ENCODE data around the gene STAG3. TPM values are rescaled to one million over a fixed set of nuclear protein-coding genes. Genes with fewer than 3 reads are reported as not detected.
"Not testable (repeated sequence)": the region's sequence is repeated elsewhere in the genome, so short reads cannot be mapped to it uniquely, and the experiment has no call there.

STAG3 gene
- total RNA-seq, 2 donors from 2014 or later, result 1.8 to 37.6 TPM

DNA sequence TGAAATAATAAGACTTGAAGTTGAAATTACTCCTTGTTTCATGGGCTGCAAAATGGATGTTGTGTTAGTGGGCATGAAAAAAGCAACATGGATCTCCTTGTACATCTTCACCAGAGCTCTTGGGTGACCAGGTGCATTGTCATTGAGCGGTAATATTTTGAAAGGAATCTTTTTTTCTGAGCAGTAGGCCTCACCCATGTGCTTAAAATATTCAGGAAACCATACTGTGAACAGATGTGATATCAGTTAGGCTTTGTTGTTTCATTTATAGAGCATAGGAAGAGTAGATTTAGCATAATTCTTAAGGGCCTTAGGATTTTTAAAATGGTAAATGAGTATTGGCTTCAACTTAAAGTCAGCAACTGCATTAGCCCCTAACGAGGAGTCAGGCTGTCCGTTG, 15.3 kb downstream of the STAG3 start:
- Histone ChIP-seq H3K9me3 (no peaks in the 10 kb centered on the region), H3K27ac (no peak overlapping the region), H3K36me3 (no peaks in the 10 kb centered on the region), H3K27me3 (replicated peaks; ENCODE audit: insufficient read depth) (no peaks in the 10 kb centered on the region), H3K4me3 (no peak overlapping the region), H3K4me1 (replicated peaks) (no peaks in the 10 kb centered on the region)
- intact Hi-C loops (cut with DNase I), result no loop called here
- TF ChIP-seq CTCF (IDR thresholded peaks at IDR 0.05) (no peak), POLR2A (IDR thresholded peaks at IDR 0.05) (no peak), POLR2AphosphoS5 (IDR thresholded peaks at IDR 0.05) (no peak)
- no peak for DNase-seq (ENCODE audit: low spot score)
- WGBS, result 80% methylated on average over 3 of the region's 3 CpGs

DNA sequence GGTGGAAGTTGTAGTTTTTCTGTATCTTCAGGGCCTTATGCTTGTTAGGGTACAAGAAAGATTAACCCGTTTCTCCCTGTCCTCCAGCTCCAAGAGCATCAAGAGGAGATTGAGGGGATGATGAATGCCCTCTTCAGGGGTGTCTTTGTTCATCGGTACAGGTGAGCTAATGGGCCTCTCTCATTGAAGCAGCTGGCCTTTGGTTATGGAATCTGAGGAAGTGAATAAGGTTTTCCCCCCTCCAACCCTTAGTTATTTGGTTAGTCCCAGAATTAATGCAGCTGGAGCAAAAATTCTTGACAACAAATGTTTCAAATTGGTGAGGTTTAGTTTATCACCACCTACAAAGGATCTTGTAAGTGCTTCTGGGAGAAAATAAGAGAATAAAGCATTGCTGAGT, 17.5 kb downstream of the STAG3 start:
- intact Hi-C loops (cut with DNase I), result no loop called here
- no peak overlapping the region for H3K4me3 ChIP-seq
- H3K27me3 ChIP-seq (replicated peaks; ENCODE audit: insufficient read depth), result no peaks in the 10 kb centered on the region
- H3K36me3 ChIP-seq, result no peaks in the 10 kb centered on the region
- H3K9me3 ChIP-seq, result no peaks in the 10 kb centered on the region
- no peak overlapping the region for H3K27ac ChIP-seq
- H3K4me1 ChIP-seq (replicated peaks), result no peaks in the 10 kb centered on the region
- 83% methylated on average over 2 of the region's 2 CpGs for WGBS
- TF ChIP-seq POLR2A (IDR thresholded peaks at IDR 0.05) (no peak), POLR2AphosphoS5 (IDR thresholded peaks at IDR 0.05) (no peak), CTCF (IDR thresholded peaks at IDR 0.05) (no peak)
- DNase-seq (ENCODE audit: low spot score), result no peak

DNA sequence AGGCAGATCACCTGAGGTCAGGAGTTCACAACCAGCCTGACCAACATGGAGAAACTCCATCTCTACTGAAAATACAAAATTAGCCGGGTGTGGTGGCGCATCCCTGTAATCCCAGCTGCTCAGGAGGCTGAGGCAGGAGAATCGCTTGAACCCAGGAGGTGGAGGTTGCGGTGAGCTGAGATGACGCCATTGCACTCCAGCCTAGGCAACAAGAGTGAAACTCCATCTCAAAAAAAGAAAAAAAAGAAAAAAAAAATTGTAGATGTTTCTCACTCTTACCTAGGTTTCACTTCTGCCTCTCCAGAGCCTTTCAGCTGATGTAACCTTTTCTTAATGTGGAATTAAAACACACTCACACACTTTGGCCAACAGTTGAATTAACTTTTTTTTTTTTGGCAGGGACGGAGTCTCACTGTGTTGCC, 18.2 kb downstream of the STAG3 start:
- H3K9me3 ChIP-seq; H3K27me3 ChIP-seq (replicated peaks; ENCODE audit: insufficient read depth); intact Hi-C loops (cut with DNase I); H3K27ac ChIP-seq; H3K4me1 ChIP-seq (replicated peaks); DNase-seq (ENCODE audit: low spot score); H3K4me3 ChIP-seq; H3K36me3 ChIP-seq: not testable (repeated sequence)
- 94% methylated on average over 6 of the region's 6 CpGs for WGBS

DNA sequence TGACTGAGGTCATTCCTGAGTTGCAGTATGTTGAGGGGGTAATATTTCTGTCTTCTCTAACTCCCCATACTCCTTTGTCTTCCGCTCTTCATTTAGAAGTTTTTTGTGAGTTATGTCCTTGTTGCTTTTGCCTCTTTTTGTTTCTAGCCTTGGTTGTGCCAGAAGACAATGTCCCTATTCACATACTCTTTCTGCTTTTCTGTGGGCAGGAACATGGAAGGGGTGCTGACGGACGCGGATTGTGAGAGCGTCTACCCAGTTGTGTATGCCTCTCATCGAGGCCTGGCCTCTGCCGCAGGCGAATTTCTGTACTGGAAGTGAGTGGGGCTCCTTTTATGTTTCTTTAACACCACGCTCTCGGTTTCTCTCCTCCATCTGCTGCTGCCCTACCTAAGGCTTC, 20.5 kb downstream of the STAG3 start:
- H3K4me1 ChIP-seq (replicated peaks), result no peaks in the 10 kb centered on the region
- no peak for DNase-seq (ENCODE audit: low spot score)
- H3K9me3 ChIP-seq, result no peaks in the 10 kb centered on the region
- TF ChIP-seq POLR2AphosphoS5 (IDR thresholded peaks at IDR 0.05) (no peak), CTCF (IDR thresholded peaks at IDR 0.05) (no peak), POLR2A (IDR thresholded peaks at IDR 0.05) (no peak)
- no peak overlapping the region for H3K27ac ChIP-seq
- intact Hi-C loops (cut with DNase I), result no loop called here
- 95% methylated on average over 10 of the region's 10 CpGs for WGBS
- no peaks in the 10 kb centered on the region for H3K27me3 ChIP-seq (replicated peaks; ENCODE audit: insufficient read depth)
- no peak overlapping the region for H3K4me3 ChIP-seq
- no peaks in the 10 kb centered on the region for H3K36me3 ChIP-seq

DNA sequence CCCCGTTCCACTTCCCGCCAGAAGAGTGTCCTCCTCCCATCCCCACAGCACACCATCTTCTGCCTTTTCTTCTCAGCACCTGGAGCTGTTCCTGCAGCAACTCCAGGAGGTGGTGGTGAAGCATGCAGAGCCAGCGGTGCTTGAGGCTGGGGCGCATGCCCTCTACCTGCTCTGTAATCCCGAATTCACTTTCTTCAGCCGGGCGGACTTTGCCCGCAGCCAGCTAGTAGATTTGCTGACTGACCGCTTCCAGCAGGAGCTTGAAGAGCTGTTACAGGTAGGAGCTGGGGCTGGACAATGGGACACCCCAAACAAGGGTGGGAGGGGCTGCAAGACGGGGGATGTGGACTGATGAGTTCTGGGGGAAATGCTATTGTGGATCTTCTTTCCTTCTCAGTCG, 23.0 kb downstream of the STAG3 start:
- Histone ChIP-seq H3K4me1 (replicated peaks) (no peaks in the 10 kb centered on the region), H3K9me3 (no peaks in the 10 kb centered on the region), H3K27me3 (replicated peaks; ENCODE audit: insufficient read depth) (no peaks in the 10 kb centered on the region), H3K36me3 (no peaks in the 10 kb centered on the region), H3K27ac (no peak overlapping the region), H3K4me3 (no peak overlapping the region)
- WGBS, result 83% methylated on average over 11 of the region's 11 CpGs
- TF ChIP-seq POLR2A (IDR thresholded peaks at IDR 0.05) (no peak), POLR2AphosphoS5 (IDR thresholded peaks at IDR 0.05) (no peak), CTCF (IDR thresholded peaks at IDR 0.05) (no peak)
- intact Hi-C loops (cut with DNase I), result no loop called here
- no peak for DNase-seq (ENCODE audit: low spot score)

Data from prostate gland (tissue), 2 donors.